GM19099 (cell line): ENCODE data around the gene BCKDHB.

Source experiments
- POLR2A ChIP-seq: IDR thresholded peaks from 3 replicates; pipeline ENCODE4 v1.6.1; 2011; ENCODE audit warnings: low read depth; ENCODE audit not compliant: insufficient read length; ENCODE audit errors: extremely low read depth

The BCKDHB gene

GRCh38 chr6:80183019-80183795 is 76.7 kb downstream of the BCKDHB start:
- no peak for TF ChIP-seq POLR2A

- no peak for TF ChIP-seq POLR2A
These were observed 79.0 kb downstream of the BCKDHB start for GRCh38 chr6:80185492-80185891.

GRCh38 chr6:80186082-80186481 is 79.6 kb downstream of the BCKDHB start:
- TF ChIP-seq POLR2A: no peak

- no peak for TF ChIP-seq POLR2A
These were observed 90.4 kb downstream of the BCKDHB start for GRCh38 chr6:80196906-80197305.

GRCh38 chr6:80197474-80197873 is 91.0 kb downstream of the BCKDHB start:
- TF ChIP-seq POLR2A: no peak

- no peak for TF ChIP-seq POLR2A
These were observed 91.5 kb downstream of the BCKDHB start for GRCh38 chr6:80197986-80198385.

GRCh38 chr6:80203283-80203682 is 96.8 kb downstream of the BCKDHB start:
- no peak for TF ChIP-seq POLR2A

GRCh38 chr6:80205404-80205803 is 98.9 kb downstream of the BCKDHB start:
- TF ChIP-seq POLR2A: no peak

GRCh38 chr6:80206758-80207157 is 100.3 kb downstream of the BCKDHB start:
- no peak for TF ChIP-seq POLR2A

GRCh38 chr6:80209430-80209829 is 103.0 kb downstream of the BCKDHB start:
- no peak for TF ChIP-seq POLR2A

GRCh38 chr6:80210618-80211017 is 104.1 kb downstream of the BCKDHB start:
- no peak for TF ChIP-seq POLR2A

GRCh38 chr6:80211286-80211685 is 104.8 kb downstream of the BCKDHB start:
- no peak for TF ChIP-seq POLR2A

GRCh38 chr6:80214436-80215022 is 108.1 kb downstream of the BCKDHB start:
- no peak for TF ChIP-seq POLR2A

- TF ChIP-seq POLR2A: no peak
These were observed 108.6 kb downstream of the BCKDHB start for GRCh38 chr6:80215063-80215462.

- TF ChIP-seq POLR2A: no peak
These were observed 111.3 kb downstream of the BCKDHB start for GRCh38 chr6:80217794-80218193.

GRCh38 chr6:80223743-80224212 is 117.3 kb downstream of the BCKDHB start:
- no peak for TF ChIP-seq POLR2A
